Gastrocnemius medialis (tissue), 4 donors: Measurements from ENCODE around the gene PPIA. TPM values are rescaled to one million over a fixed set of nuclear protein-coding genes. Genes with fewer than 3 reads are reported as not detected.

Experiments used
- ATAC-seq, 2 donors: fragments of 150-250 bp; one replicate each; pipeline ENCODE4 v1.9.1; 2016
- DNase-seq, 2 donors: peaks; one replicate each; pipeline ENCODE4 v3.0.0-alpha.2; 2019
- H3K27ac ChIP-seq, 4 donors: fragments of 200-600 bp; sonication (generic); 1 replicate in 1 of 4; 2 replicates in 3 of 4; pipeline ENCODE4 v1.5.1; 2016 to 2018; ENCODE audit warnings: mild to moderate bottlenecking in 2 of 4, moderate library complexity in 1 of 4
- H3K27me3 ChIP-seq, 3 donors: fragments of 200-600 bp; sonication (generic) in 2 of 3; 1 replicate in 1 of 3; 2 replicates in 2 of 3; pipeline versions ENCODE4 v1.5.1 to v1.6.0; 2016 to 2019; ENCODE audit warnings: mild to moderate bottlenecking in 1 of 3, moderate library complexity in 1 of 3
- H3K36me3 ChIP-seq, 2 donors: fragments of 200-600 bp; sonication (generic) in 1 of 2; one replicate each; pipeline ENCODE4 v1.5.1; 2017 to 2018
- H3K4me1 ChIP-seq, 2 donors: fragments of 200-600 bp; sonication (generic) in 1 of 2; one replicate each; pipeline ENCODE4 v1.5.1; 2016 to 2017; ENCODE audit warnings: mild to moderate bottlenecking in 2 of 2
- H3K4me3 ChIP-seq, 4 donors: fragments of 200-600 bp; sonication (generic) in 3 of 4; 1 replicate in 1 of 4; 2 replicates in 3 of 4; pipeline ENCODE4 v1.5.1; 2016 to 2019; ENCODE audit warnings: mild to moderate bottlenecking in 2 of 4
- H3K9me3 ChIP-seq, 3 donors: fragments of 200-600 bp; sonication (generic) in 2 of 3; 1 replicate in 1 of 3; 2 replicates in 2 of 3; pipeline ENCODE4 v1.5.1; 2016 to 2019
- POLR2A ChIP-seq, 2 donors: fragments of 450-650 bp; IDR thresholded peaks; one replicate each; pipeline ENCODE4 v1.6.1; 2017; ENCODE audit warnings: antibody characterized with exemption in 2 of 2, mild to moderate bottlenecking in 2 of 2, moderate library complexity in 2 of 2
- in situ Hi-C, 4 donors: fragments of 200-750 bp; cut with MboI; loops; one replicate each; pipeline versions ENCODE4 v1.15.0 to v1.8.0; 2017; ENCODE audit warnings: low sequenced_read_pairs in 4 of 4
- intact Hi-C: fragments of 100-400 bp; cut with DNase I; formaldehyde crosslinking; loops from one replicate; pipeline ENCODE4 v1.15.1; 2023; ENCODE audit warnings: low total_unique reads
- total RNA-seq, 4 donors: library from RNA; depleted of rRNA; stranded (reverse); fragments of >200 nt; gene quantifications; one replicate each; pipeline versions ENCODE4 v1.1.0 to v1.2.3, GENCODE V29; 2016
- TF ChIP-seq, protein P1 (sequence below), 5 experiments: fragments of 450-650 bp in 3 of 5; fragments of 200-600 bp in 2 of 5; sonication (generic) in 2 of 5; IDR thresholded peaks in 4 of 5; conservative IDR thresholded peaks in 1 of 5; 1 replicate in 4 of 5; 2 replicates in 1 of 5; pipeline ENCODE4 v1.5.1; 2016 to 2019; ENCODE audit warnings: antibody characterized with exemption in 5 of 5, mild to moderate bottlenecking in 3 of 5, moderate library complexity in 3 of 5

PPIA gene
- total RNA-seq, 4 donors from 2014 or later, result 487 to 1,236 (median 715) TPM

DNA sequence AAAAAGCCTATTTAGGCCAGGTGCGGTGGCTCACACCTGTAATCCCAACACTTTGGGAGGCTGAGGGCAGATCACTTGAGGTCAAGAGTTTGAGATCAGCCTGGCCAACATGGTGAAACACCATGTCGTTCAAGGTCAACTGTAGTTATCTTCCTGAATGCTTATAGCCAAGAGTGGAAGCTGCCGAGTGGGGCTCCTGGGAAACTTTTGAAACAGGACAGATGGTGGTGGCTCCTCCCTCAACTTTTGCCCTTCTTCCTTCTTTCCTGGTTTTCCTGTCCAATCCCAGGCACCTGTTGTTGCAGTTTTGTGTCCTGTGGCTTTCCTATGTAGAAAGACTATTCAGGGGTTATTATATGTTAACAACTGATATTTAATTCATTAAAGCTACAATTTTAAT lies 8.7 kb upstream of the PPIA start:
- no peak for TF ChIP-seq POLR2A (IDR thresholded peaks at IDR 0.05)
- TF ChIP-seq, protein P1, sequence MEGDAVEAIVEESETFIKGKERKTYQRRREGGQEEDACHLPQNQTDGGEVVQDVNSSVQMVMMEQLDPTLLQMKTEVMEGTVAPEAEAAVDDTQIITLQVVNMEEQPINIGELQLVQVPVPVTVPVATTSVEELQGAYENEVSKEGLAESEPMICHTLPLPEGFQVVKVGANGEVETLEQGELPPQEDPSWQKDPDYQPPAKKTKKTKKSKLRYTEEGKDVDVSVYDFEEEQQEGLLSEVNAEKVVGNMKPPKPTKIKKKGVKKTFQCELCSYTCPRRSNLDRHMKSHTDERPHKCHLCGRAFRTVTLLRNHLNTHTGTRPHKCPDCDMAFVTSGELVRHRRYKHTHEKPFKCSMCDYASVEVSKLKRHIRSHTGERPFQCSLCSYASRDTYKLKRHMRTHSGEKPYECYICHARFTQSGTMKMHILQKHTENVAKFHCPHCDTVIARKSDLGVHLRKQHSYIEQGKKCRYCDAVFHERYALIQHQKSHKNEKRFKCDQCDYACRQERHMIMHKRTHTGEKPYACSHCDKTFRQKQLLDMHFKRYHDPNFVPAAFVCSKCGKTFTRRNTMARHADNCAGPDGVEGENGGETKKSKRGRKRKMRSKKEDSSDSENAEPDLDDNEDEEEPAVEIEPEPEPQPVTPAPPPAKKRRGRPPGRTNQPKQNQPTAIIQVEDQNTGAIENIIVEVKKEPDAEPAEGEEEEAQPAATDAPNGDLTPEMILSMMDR (IDR thresholded peaks at IDR 0.05 in 4 of 5, conservative IDR thresholded peaks at IDR 0.05 in 1 of 5), result no peak
- no peaks in the 10 kb centered on the region for H3K9me3 ChIP-seq
- in situ Hi-C loops, result no loop called here
- DNase-seq (no peak), ATAC-seq (no peak)
- H3K4me3 ChIP-seq, result no peak overlapping the region
- no peaks in the 10 kb centered on the region for H3K27me3 ChIP-seq
- no peaks in the 10 kb centered on the region for H3K4me1 ChIP-seq
- intact Hi-C loops, result no loop called here
- no peak overlapping the region for H3K27ac ChIP-seq
- no peaks in the 10 kb centered on the region for H3K36me3 ChIP-seq

DNA sequence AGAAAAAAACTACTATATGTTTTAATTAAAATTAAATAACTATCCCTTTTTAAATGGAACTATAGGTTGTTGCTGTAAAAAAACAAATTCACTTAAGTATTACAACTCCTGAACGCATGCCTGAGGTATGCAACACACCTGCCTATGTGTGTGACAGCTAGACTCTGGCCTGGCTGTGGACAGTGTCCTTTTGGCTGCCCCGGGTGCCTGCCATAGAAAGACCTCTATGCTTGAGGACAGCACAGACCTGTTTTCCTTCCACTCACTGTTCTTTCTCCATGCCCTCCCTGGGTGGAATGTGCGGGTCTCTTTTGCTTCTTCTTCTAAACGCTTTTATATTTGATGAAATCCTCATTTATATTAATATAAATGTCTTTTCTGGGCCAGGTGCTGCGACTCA lies 6.5 kb upstream of the PPIA start:
- Histone ChIP-seq H3K4me3 (no peak overlapping the region), H3K27me3 (no peaks in the 10 kb centered on the region), H3K9me3 (no peaks in the 10 kb centered on the region), H3K36me3 (no peaks in the 10 kb centered on the region), H3K27ac (no peak overlapping the region), H3K4me1 (no peaks in the 10 kb centered on the region)
- DNase-seq (no peak), ATAC-seq (no peak)
- in situ Hi-C loops (no loop called here), intact Hi-C loops (no loop called here)
- TF ChIP-seq, protein P1 (IDR thresholded peaks at IDR 0.05 in 4 of 5, conservative IDR thresholded peaks at IDR 0.05 in 1 of 5), result no peak
- no peak for TF ChIP-seq POLR2A (IDR thresholded peaks at IDR 0.05)

DNA sequence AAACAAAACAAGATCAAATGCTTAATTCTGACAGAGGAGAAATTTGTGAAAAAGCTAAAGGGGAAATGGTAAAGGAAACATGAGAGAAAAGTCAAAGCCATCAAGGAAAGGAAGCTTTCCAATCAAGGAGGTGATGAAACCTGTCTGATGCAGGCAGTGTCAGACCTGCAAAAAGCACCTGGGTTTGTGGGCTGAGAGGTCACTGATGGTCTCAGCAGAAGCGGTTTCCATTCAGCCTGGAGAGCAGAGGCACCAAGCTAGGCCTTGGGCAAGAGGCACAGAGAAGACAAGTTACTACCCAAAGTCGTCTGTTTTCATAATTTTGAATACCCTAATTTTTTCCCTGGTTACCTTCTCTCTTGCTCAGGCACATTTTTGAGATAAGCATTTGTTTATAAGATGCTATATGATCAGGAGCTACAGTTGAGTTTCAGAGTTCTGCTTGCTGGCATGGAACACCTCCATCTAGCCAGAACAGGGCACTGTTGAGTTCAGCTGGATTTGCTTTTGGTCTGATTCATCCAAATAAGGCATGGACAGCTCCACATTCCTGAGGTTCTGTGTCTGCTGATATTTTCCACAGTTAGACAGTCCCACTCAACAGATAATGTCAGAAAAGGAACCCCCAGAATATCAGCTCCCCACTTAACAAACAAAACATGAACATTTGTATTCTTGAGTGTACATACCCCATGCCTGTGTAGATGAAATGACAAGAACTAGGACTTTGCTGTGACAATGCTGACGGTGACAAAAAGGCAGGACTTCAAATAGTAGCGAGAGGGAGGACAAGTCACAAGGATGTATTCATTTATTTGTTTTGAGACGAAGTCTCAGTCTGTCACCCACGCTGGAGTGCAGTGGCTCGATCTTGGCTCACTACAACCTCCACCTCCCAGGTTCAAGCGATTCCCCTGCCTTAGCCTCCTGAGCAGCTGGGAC lies 4.9 kb upstream of the PPIA start:
- Histone ChIP-seq H3K4me3 (no peak overlapping the region), H3K27me3 (no peaks in the 10 kb centered on the region), H3K36me3 (no peaks in the 10 kb centered on the region), H3K27ac (no peak overlapping the region), H3K4me1 (peaks cover 0 to 7% of the 10 kb centered on the region in 2 donors), H3K9me3 (no peaks in the 10 kb centered on the region)
- ATAC-seq, result no peak
- TF ChIP-seq, protein P1 (IDR thresholded peaks at IDR 0.05 in 4 of 5, conservative IDR thresholded peaks at IDR 0.05 in 1 of 5), result no peak
- TF ChIP-seq POLR2A (IDR thresholded peaks at IDR 0.05), result no peak
- intact Hi-C loops, result no loop called here
- no peak for DNase-seq
- in situ Hi-C loops, result no loop called here

DNA sequence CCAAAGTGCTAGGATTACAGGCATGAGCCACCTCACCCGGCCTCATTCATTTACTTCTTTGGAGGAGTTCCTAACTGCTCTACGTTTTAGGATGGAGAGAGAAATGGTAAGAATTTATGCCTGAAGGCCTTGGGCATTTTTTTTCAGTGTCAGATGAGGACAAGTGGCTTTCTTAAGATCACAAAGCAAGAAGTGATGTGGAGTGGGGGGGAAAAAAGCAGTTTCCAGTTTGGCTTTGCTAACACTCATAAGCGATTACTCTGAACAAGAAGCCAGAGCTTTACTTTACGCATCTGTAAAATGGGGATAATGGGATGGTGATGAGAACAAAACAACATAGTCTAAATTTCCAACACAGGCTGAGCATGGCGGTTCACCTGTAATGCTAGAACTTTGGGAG lies 2.6 kb upstream of the PPIA start:
- no peak overlapping the region for H3K4me3 ChIP-seq
- no peak for DNase-seq
- ATAC-seq, result no peak
- H3K9me3 ChIP-seq, result no peaks in the 10 kb centered on the region
- TF ChIP-seq POLR2A (IDR thresholded peaks at IDR 0.05), result no peak
- TF ChIP-seq, protein P1 (IDR thresholded peaks at IDR 0.05 in 4 of 5, conservative IDR thresholded peaks at IDR 0.05 in 1 of 5), result no peak
- no peaks in the 10 kb centered on the region for H3K27me3 ChIP-seq
- in situ Hi-C loops, result no loop called here
- intact Hi-C loops, result no loop called here
- H3K4me1 ChIP-seq, result peaks cover 13 to 21% of the 10 kb centered on the region in 2 donors
- H3K36me3 ChIP-seq, result peaks cover 0 to 3% of the 10 kb centered on the region in 2 donors
- H3K27ac ChIP-seq, result no peak overlapping the region
